22Rv1 (cell line): ENCODE measurements around the gene CCSER1.

Source experiments
- ZFX ChIP-seq: fragments of 450-650 bp; IDR thresholded peaks from 2 replicates; pipeline ENCODE4 v1.6.1; 2017; ENCODE audit warnings: antibody characterized with exemption, borderline replicate concordance
- TF ChIP-seq, protein P1 (sequence below): fragments of 450-650 bp; IDR thresholded peaks from 2 replicates; pipeline ENCODE4 v1.5.1; 2017; ENCODE audit warnings: mild to moderate bottlenecking

DNA sequence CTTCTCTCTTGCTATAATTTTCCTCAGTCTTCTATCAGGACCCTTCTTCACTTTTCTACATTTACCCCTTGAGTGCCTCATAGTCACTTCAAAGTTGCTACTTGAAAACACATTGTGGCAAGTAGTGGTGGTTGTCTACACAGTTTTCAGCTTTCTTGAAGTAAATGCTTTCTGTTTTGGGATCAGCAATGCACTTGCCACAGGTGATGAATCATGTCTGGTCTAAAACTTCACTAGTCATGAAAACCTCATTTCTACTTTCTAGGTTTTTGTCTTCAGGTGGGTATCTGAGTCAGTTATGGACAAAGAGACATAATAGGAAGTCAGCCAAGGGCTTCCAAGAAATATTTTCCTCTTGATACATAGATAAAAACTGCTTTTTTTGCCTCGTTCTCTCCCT is 359.2 kb downstream of the CCSER1 start:
- TF ChIP-seq ZFX, result no peak
- TF ChIP-seq, protein P1, sequence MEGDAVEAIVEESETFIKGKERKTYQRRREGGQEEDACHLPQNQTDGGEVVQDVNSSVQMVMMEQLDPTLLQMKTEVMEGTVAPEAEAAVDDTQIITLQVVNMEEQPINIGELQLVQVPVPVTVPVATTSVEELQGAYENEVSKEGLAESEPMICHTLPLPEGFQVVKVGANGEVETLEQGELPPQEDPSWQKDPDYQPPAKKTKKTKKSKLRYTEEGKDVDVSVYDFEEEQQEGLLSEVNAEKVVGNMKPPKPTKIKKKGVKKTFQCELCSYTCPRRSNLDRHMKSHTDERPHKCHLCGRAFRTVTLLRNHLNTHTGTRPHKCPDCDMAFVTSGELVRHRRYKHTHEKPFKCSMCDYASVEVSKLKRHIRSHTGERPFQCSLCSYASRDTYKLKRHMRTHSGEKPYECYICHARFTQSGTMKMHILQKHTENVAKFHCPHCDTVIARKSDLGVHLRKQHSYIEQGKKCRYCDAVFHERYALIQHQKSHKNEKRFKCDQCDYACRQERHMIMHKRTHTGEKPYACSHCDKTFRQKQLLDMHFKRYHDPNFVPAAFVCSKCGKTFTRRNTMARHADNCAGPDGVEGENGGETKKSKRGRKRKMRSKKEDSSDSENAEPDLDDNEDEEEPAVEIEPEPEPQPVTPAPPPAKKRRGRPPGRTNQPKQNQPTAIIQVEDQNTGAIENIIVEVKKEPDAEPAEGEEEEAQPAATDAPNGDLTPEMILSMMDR, result no peak
